Right atrium auricular region (tissue), 2 donors: ENCODE measurements around the gene SLC1A5. TPM values are rescaled to one million over a fixed set of nuclear protein-coding genes. Genes with fewer than 3 reads are reported as not detected.

Experiments
- DNase-seq: peaks from one replicate; pipeline ENCODE4 v3.0.0-alpha.2; 2019; ENCODE audit warnings: low spot score
- H3K27ac ChIP-seq, 2 donors: fragments of 200-600 bp; sonication (generic); 1 replicate in 1 of 2; 2 replicates in 1 of 2; pipeline ENCODE4 v1.5.1; 2016 to 2019
- H3K27me3 ChIP-seq, 2 donors: fragments of 200-600 bp; sonication (generic); one replicate each; pipeline versions ENCODE4 v1.5.1 to v1.6.0; 2017 to 2019
- H3K36me3 ChIP-seq: fragments of 200-600 bp; sonication (generic); one replicate; pipeline ENCODE4 v1.5.1; 2016
- H3K4me1 ChIP-seq, 2 donors: fragments of 200-600 bp; sonication (generic); one replicate each; pipeline versions ENCODE4 v1.5.1 to v1.6.0; 2017 to 2019
- H3K4me3 ChIP-seq, 2 donors: fragments of 200-600 bp; sonication (generic); 1 replicate in 1 of 2; 2 replicates in 1 of 2; pipeline ENCODE4 v1.5.1; 2017 to 2019; ENCODE audit warnings: mild to moderate bottlenecking in 1 of 2, moderate library complexity in 1 of 2
- H3K9me3 ChIP-seq, 2 donors: fragments of 200-600 bp; sonication (generic); one replicate each; pipeline ENCODE4 v1.5.1; 2019
- total RNA-seq, 2 donors: library from RNA; depleted of rRNA; stranded (reverse); fragments of >200 nt; gene quantifications; one replicate each; pipeline ENCODE4 v1.1.0, GENCODE V29; 2016
- TF ChIP-seq, protein P1 (sequence below), 2 donors: fragments of 200-600 bp; sonication (generic); IDR thresholded peaks; one replicate each; pipeline ENCODE4 v1.5.1; 2019; ENCODE audit warnings: antibody characterized with exemption in 2 of 2

SLC1A5 gene
- total RNA-seq, 2 donors from 2014 or later = 21.2 to 42.6 TPM

DNA sequence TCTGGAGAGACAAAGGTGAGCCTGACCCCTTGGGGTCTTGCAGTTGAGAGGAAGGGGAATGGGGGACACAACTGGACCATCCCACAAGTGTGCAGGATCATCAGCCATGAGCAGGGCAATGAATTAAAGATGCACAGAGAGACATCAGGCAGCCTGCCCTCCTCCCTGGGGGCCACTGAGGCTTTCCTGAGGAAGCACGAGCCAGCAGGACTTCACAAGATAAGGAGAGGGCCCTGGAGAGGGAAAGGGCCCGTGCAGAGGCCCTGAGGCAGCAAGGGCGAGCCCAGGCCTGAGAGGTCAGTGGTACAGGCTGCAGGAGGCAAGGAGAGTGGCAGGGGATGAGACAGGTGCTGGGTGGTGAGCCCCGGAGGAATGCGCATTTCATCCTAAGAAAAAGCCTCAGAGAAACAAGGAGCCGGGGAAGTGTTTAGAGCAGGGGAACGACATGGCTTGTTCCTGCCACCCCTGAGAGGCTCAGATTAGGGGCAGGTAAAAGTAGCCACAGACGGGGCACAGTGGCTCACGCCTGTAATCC lies 62.5 kb downstream of the SLC1A5 start:
- Histone ChIP-seq H3K27me3 (no peaks in the 10 kb centered on the region), H3K4me3 (no peak overlapping the region), H3K36me3 (peaks cover 95% of the 10 kb centered on the region), H3K4me1 (peaks cover 0 to 35% of the 10 kb centered on the region in 2 donors), H3K9me3 (no peaks in the 10 kb centered on the region), H3K27ac (no peak overlapping the region)
- TF ChIP-seq, protein P1, sequence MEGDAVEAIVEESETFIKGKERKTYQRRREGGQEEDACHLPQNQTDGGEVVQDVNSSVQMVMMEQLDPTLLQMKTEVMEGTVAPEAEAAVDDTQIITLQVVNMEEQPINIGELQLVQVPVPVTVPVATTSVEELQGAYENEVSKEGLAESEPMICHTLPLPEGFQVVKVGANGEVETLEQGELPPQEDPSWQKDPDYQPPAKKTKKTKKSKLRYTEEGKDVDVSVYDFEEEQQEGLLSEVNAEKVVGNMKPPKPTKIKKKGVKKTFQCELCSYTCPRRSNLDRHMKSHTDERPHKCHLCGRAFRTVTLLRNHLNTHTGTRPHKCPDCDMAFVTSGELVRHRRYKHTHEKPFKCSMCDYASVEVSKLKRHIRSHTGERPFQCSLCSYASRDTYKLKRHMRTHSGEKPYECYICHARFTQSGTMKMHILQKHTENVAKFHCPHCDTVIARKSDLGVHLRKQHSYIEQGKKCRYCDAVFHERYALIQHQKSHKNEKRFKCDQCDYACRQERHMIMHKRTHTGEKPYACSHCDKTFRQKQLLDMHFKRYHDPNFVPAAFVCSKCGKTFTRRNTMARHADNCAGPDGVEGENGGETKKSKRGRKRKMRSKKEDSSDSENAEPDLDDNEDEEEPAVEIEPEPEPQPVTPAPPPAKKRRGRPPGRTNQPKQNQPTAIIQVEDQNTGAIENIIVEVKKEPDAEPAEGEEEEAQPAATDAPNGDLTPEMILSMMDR (IDR thresholded peaks at IDR 0.05) = no peak
- DNase-seq = no peak

DNA sequence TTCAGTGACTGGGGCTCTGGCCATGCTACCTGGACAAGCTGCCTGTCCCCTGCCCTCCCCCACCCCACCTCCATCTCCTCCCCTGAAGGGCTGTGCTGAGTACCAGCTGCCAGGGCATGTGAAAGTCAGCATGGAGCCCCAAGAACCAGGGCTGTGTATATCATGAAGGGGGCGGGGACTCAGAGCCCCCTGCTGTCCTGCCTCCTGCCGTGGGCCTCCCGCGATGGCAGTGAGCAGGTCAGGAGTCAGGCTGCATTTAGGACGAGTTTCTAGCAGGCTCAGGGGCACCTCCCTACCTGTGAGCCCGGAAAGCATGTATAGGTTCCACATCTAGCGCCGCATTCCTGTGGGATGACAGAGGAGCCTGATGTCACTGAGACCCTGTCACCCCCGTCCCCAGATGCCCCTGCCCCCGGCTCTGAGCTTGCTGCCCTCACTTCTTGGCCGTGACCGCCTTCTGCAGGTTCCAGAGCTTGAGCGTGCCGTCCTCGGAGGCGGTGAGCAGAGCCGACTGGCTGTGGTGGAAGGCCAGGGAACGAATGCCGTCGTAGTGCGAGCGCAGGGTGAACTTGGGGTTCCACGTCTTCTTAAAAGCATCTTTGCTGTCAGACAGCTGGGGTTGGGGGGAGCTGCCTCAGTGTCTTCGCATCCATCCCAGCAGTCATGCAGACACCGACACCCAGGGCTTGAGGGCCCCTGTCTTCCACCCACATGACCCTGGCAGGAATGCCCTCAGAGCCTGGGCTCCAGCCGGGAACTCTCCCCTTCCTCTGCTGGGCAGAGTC lies 63.2 kb downstream of the SLC1A5 start:
- no peaks in the 10 kb centered on the region for H3K27me3 ChIP-seq
- peaks cover 0 to 35% of the 10 kb centered on the region in 2 donors for H3K4me1 ChIP-seq
- no peaks in the 10 kb centered on the region for H3K9me3 ChIP-seq
- H3K36me3 ChIP-seq = peaks cover 95% of the 10 kb centered on the region
- no peak overlapping the region for H3K27ac ChIP-seq
- no peak for DNase-seq
- no peak overlapping the region for H3K4me3 ChIP-seq
- TF ChIP-seq, protein P1 (IDR thresholded peaks at IDR 0.05) = no peak

Other genes starting within 250 kb of the SLC1A5 start
- gene CALM3, start 187.3 kb downstream of the SLC1A5 start, total RNA-seq = 100 to 1,000 TPM; 210 to 296 TPM
- 10 to 100 TPM in 1 of 2 donors, 1 to 10 TPM in 1; 7.0 to 20.6 TPM for gene PTGIR, start 163.5 kb downstream of the SLC1A5 start, total RNA-seq
- gene GNG8, start 152.4 kb downstream of the SLC1A5 start, total RNA-seq = not detected
- gene DACT3, start 127.4 kb downstream of the SLC1A5 start, total RNA-seq = 10 to 100 TPM; 23.5 to 25.9 TPM
- gene PRKD2, start 71.5 kb downstream of the SLC1A5 start, total RNA-seq = 10 to 100 TPM in 1 of 2 donors, 1 to 10 TPM in 1; 8.6 to 19.2 TPM
- gene FKRP, start 42.5 kb downstream of the SLC1A5 start, total RNA-seq = 10 to 100 TPM; 20.3 to 23.8 TPM
- 10 to 100 TPM; 46.6 to 65.4 TPM for gene STRN4, start 42.1 kb downstream of the SLC1A5 start, total RNA-seq
- gene AP2S1, start 62.3 kb upstream of the SLC1A5 start, total RNA-seq = 100 to 1,000 TPM in 1 of 2 donors, 10 to 100 TPM in 1; 61.0 to 103 TPM
- gene ARHGAP35, start 72.4 kb upstream of the SLC1A5 start, total RNA-seq = 10 to 100 TPM; 59.1 to 76.5 TPM
- gene NPAS1, start 231.2 kb upstream of the SLC1A5 start, total RNA-seq = under 1 TPM in 1 of 2 donors, not detected in 1; 0.39 TPM